ENCODE measurements around the gene EVA1A. TPM values are rescaled to one million over a fixed set of nuclear protein-coding genes. Genes with fewer than 3 reads are reported as not detected.

The EVA1A gene
- total RNA-seq, 1 experiment from 2014 or later = 0.68 TPM

- Histone ChIP-seq H3K79me1 (ENCODE audit: insufficient read depth, low read depth, low read length, poor library complexity, severe bottlenecking) (no peaks in the 10 kb centered on the region), H2BK15ac (ENCODE audit: low read depth, low read length) (no peak overlapping the region), H4K20me1 (ENCODE audit: control insufficient read depth, insufficient read depth, insufficient read length) (no peaks in the 10 kb centered on the region), H3K4me1 (ENCODE audit: insufficient read depth, low read length) (no peaks in the 10 kb centered on the region), H3K14ac (ENCODE audit: insufficient read depth, low read length) (no peak overlapping the region), H3K18ac (ENCODE audit: insufficient read length, low read depth, low read length) (no peak overlapping the region), H2BK5ac (ENCODE audit: insufficient read length, low read length) (no peak overlapping the region), H3T11ph (ENCODE audit: low read length) (no peak overlapping the region), H2BK20ac (ENCODE audit: low read depth, low read length, poor library complexity, severe bottlenecking) (no peak overlapping the region), H3K23me2 (ENCODE audit: insufficient read length, low read depth, low read length, poor library complexity, severe bottlenecking) (no peaks in the 10 kb centered on the region), H3K9ac (ENCODE audit: extremely low read depth, insufficient read length, low read length) (no peak overlapping the region), H4K8ac (replicated peaks; ENCODE audit: insufficient read length, low read depth, low read length) (no peak overlapping the region), H4K91ac (ENCODE audit: insufficient read length, low read depth, low read length) (no peak overlapping the region), H3K27me3 (ENCODE audit: insufficient read depth, low read length) (no peaks in the 10 kb centered on the region), H3K9me3 (ENCODE audit: control insufficient read depth, low read depth, low read length) (no peaks in the 10 kb centered on the region), H3K79me2 (ENCODE audit: insufficient read depth, low read length) (no peaks in the 10 kb centered on the region), H2AFZ (ENCODE audit: low read length) (no peak overlapping the region), H4K5ac (ENCODE audit: insufficient read length, low read depth, low read length) (no peak overlapping the region), H2AK5ac (ENCODE audit: insufficient read length, low read length) (no peak overlapping the region), H3K4me2 (ENCODE audit: insufficient read depth, insufficient read length, low read length) (no peak overlapping the region), H3K56ac (ENCODE audit: insufficient read length, low read depth, low read length) (no peak overlapping the region), H3K27ac (ENCODE audit: insufficient read length, low read depth, low read length) (no peak overlapping the region), H3K23ac (ENCODE audit: insufficient read length, low read depth, low read length) (no peak overlapping the region), H2BK12ac (ENCODE audit: insufficient read length, low read depth, low read length) (no peak overlapping the region), H3K4ac (ENCODE audit: low read depth, low read length) (no peak overlapping the region), H2BK120ac (ENCODE audit: low read depth, low read length, poor library complexity, severe bottlenecking) (no peak overlapping the region)
- Mint-ChIP-seq H3K36me3 (ENCODE audit: insufficient read depth in 1 of 3, low read depth in 3 of 3) (no peaks in the 10 kb centered on the region), H3K4me3 (no peak overlapping the region), H3K27me3 (ENCODE audit: low read depth) (peaks cover 4% of the 10 kb centered on the region), H3K9me3 (no peaks in the 10 kb centered on the region), H3K4me1 (peaks cover 7% of the 10 kb centered on the region in 2 experiments), H3K27ac (no peak overlapping the region)
- WGBS (ENCODE audit: extremely low coverage, insufficient read length, low lambda C conversion rate) = no CpG with 5 or more reads among the region's 8 CpGs
- no peak for DNase-seq
- TF ChIP-seq, protein P1, sequence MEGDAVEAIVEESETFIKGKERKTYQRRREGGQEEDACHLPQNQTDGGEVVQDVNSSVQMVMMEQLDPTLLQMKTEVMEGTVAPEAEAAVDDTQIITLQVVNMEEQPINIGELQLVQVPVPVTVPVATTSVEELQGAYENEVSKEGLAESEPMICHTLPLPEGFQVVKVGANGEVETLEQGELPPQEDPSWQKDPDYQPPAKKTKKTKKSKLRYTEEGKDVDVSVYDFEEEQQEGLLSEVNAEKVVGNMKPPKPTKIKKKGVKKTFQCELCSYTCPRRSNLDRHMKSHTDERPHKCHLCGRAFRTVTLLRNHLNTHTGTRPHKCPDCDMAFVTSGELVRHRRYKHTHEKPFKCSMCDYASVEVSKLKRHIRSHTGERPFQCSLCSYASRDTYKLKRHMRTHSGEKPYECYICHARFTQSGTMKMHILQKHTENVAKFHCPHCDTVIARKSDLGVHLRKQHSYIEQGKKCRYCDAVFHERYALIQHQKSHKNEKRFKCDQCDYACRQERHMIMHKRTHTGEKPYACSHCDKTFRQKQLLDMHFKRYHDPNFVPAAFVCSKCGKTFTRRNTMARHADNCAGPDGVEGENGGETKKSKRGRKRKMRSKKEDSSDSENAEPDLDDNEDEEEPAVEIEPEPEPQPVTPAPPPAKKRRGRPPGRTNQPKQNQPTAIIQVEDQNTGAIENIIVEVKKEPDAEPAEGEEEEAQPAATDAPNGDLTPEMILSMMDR (conservative IDR thresholded peaks at IDR 0.05) = no peak
Measured at GRCh38 chr2:75570024-75570947, 9.5 kb upstream of the EVA1A start.

Data from H9 (cell line).